Measurements from ENCODE around the gene RASSF3.

DNA sequence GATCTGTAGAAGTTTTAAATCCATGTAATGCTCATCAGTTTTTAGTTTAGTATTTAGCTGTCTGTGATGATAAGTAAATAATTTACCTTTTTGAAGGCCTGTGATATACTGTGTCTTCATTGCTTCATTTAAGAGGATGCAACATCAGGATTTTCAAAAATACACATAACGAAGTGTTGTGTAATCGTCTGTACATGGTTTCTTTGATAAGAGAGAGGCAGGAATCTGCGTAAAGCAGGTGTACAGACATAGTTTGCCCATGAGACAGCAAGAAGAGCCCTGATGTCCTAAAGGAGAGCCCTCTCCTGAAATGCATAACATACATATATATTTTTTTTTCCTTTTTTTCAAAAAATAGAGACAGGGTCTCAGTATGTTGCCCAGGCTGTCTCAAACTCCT lies 44.8 kb downstream of the RASSF3 start:
- TF ChIP-seq, protein P1, sequence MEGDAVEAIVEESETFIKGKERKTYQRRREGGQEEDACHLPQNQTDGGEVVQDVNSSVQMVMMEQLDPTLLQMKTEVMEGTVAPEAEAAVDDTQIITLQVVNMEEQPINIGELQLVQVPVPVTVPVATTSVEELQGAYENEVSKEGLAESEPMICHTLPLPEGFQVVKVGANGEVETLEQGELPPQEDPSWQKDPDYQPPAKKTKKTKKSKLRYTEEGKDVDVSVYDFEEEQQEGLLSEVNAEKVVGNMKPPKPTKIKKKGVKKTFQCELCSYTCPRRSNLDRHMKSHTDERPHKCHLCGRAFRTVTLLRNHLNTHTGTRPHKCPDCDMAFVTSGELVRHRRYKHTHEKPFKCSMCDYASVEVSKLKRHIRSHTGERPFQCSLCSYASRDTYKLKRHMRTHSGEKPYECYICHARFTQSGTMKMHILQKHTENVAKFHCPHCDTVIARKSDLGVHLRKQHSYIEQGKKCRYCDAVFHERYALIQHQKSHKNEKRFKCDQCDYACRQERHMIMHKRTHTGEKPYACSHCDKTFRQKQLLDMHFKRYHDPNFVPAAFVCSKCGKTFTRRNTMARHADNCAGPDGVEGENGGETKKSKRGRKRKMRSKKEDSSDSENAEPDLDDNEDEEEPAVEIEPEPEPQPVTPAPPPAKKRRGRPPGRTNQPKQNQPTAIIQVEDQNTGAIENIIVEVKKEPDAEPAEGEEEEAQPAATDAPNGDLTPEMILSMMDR (IDR thresholded peaks at IDR 0.05), result no peak
- no peak for TF ChIP-seq ZFX (IDR thresholded peaks at IDR 0.05; ENCODE audit: borderline replicate concordance)
